ENCODE measurements around the gene ARHGAP8. TPM values are rescaled to one million over a fixed set of nuclear protein-coding genes. Genes with fewer than 3 reads are reported as not detected.

The ARHGAP8 gene
- total and polyA plus RNA-seq, 2 of the 13 experiments (the other 11 are each of a cell fraction or from before 2014, with no cell fraction given), result 0.07 TPM; not detected in 1

DNA sequence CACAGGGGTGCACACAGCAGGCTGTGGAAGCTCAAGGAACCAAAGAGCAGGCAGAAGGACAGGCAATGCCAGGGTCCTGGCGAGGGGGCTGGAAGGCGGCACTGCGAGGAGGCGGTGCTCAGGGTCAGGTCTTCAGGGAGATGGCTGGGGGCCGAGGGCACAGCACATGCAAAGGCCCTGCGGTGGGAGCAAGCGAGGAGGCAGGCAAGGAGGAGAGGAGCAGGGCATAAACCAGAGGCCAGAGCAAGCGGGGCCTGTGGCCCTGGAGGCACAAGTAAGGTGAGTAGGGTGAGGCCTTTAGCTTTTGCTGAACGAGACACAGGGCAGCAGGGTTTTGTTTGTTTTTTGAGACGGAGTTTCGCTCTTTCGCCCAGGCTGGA, 126.9 kb downstream of the ARHGAP8 start:
- Histone ChIP-seq H3K4me1 (ENCODE audit: insufficient read depth, low read length) (no peaks in the 10 kb centered on the region), H4K20me1 (ENCODE audit: insufficient read depth, low read length) (no peaks in the 10 kb centered on the region), H3K27ac (ENCODE audit: extremely low read length, insufficient read depth, low read length) (no peak overlapping the region), H3K9me3 (ENCODE audit: low read length) (0 out of 2 replicates have a peak, but pooled peaks cover 6% of the 10 kb centered on the region), H3K36me3 (replicated peaks in 1 of 2; ENCODE audit: control insufficient read depth in 1 of 2, insufficient read depth in 2 of 2, low read length in 2 of 2) (no peaks in the 10 kb centered on the region), H3K4me2 (ENCODE audit: low read depth, low read length) (no peak overlapping the region), H3K27me3 (ENCODE audit: control insufficient read depth in 1 of 2, insufficient read depth in 2 of 2, low read length in 2 of 2) (peaks cover 5 to 34% of the 10 kb centered on the region in 2 experiments; a peak in 3 of 5 replicates), H3K79me2 (ENCODE audit: insufficient read depth, low read length) (no peaks in the 10 kb centered on the region), H2AFZ (ENCODE audit: low read length) (no peak overlapping the region), H3K4me3 (replicated peaks in 1 of 3; ENCODE audit: insufficient read depth in 1 of 3, low read depth in 2 of 3, low read length in 3 of 3) (no peak overlapping the region), H3K9ac (ENCODE audit: insufficient read depth, low read depth, low read length) (no peak overlapping the region)
- WGBS (ENCODE audit: low lambda C conversion rate), result 39% methylated on average over 11 of the region's 12 CpGs
- in situ Hi-C loops (cut with HindIII; ENCODE audit: extremely low pct_ligation_motif_present, low pct_unique_long_range_greater_than_20kb), result no loop called here
- ChIA-PET CTCF (ENCODE audit: low intra/inter-chr PET ratio, low total read pairs) (no interaction called here), POLR2A (no interaction called here)
- TF ChIP-seq ZFAT (CRISPR knock-in tag; conservative IDR thresholded peaks at IDR 0.05), result no peak
- no peak for TF ChIP-seq ZBTB21 (CRISPR knock-in tag; IDR thresholded peaks at IDR 0.05)
- no peak for TF ChIP-seq ZNF674 (CRISPR knock-in tag; IDR thresholded peaks at IDR 0.05; ENCODE audit: low read depth)
- TF ChIP-seq, protein P1, sequence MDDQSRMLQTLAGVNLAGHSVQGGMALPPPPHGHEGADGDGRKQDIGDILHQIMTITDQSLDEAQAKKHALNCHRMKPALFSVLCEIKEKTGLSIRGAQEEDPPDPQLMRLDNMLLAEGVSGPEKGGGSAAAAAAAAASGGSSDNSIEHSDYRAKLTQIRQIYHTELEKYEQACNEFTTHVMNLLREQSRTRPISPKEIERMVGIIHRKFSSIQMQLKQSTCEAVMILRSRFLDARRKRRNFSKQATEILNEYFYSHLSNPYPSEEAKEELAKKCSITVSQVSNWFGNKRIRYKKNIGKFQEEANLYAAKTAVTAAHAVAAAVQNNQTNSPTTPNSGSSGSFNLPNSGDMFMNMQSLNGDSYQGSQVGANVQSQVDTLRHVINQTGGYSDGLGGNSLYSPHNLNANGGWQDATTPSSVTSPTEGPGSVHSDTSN (CRISPR knock-in tag; IDR thresholded peaks at IDR 0.05; ENCODE audit: borderline replicate concordance), result no peak
- no peak for TF ChIP-seq TEAD2 (CRISPR knock-in tag; IDR thresholded peaks at IDR 0.05)
- TF ChIP-seq KDM6A (CRISPR knock-in tag; IDR thresholded peaks at IDR 0.05; ENCODE audit: low read depth), result no peak
- TF ChIP-seq NFYB (CRISPR knock-in tag; IDR thresholded peaks at IDR 0.05), result no peak
- TF ChIP-seq, protein P2, sequence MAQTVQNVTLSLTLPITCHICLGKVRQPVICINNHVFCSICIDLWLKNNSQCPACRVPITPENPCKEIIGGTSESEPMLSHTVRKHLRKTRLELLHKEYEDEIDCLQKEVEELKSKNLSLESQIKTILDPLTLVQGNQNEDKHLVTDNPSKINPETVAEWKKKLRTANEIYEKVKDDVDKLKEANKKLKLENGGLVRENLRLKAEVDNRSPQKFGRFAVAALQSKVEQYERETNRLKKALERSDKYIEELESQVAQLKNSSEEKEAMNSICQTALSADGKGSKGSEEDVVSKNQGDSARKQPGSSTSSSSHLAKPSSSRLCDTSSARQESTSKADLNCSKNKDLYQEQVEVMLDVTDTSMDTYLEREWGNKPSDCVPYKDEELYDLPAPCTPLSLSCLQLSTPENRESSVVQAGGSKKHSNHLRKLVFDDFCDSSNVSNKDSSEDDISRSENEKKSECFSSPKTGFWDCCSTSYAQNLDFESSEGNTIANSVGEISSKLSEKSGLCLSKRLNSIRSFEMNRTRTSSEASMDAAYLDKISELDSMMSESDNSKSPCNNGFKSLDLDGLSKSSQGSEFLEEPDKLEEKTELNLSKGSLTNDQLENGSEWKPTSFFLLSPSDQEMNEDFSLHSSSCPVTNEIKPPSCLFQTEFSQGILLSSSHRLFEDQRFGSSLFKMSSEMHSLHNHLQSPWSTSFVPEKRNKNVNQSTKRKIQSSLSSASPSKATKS (CRISPR knock-in tag; IDR thresholded peaks at IDR 0.05), result no peak
- DNase-seq (ENCODE audit: low spot score) (no peak), ATAC-seq (no peak), FAIRE-seq (no peak)
- BruUV-seq (replicated peaks), result no TSS peak
- intact Hi-C loops (cut with micrococcal nuclease; ENCODE audit: unreplicated experiment), result no loop called here
